WERI-Rb-1 (cell line): Measurements from ENCODE around the gene POMC.
A peak's percentile ranks its signal among the peaks of the same experiment; 100 is the strongest.

Experiments used
- DNase-seq: peaks from one replicate; pipeline ENCODE4 v3.0.0-alpha.2; 2020
- H3K27ac ChIP-seq: fragments of 250-450 bp; sonication (Bioruptor Pico); 2 replicates; pipeline ENCODE4 v1.5.1; 2020; ENCODE audit warnings: mild to moderate bottlenecking, moderate library complexity
- H3K27me3 ChIP-seq: fragments of 250-450 bp; sonication (Bioruptor Pico); 2 replicates; pipeline ENCODE4 v1.5.1; 2021; ENCODE audit warnings: mild to moderate bottlenecking, low read depth, moderate library complexity; ENCODE audit not compliant: insufficient read depth, severe bottlenecking
- H3K36me3 ChIP-seq: fragments of 250-450 bp; sonication (Bioruptor Pico); 2 replicates; pipeline ENCODE4 v1.5.1; 2020; ENCODE audit warnings: mild to moderate bottlenecking, moderate library complexity
- H3K4me3 ChIP-seq: 2 replicates; pipeline ENCODE4 v1.5.1; 2011; ENCODE audit warnings: low read depth, mild to moderate bottlenecking, control low read depth, low read length
- H3K9me3 ChIP-seq: fragments of 250-450 bp; sonication (Bioruptor Pico); 2 replicates; pipeline ENCODE4 v1.5.1; 2021; ENCODE audit warnings: mild to moderate bottlenecking, moderate library complexity; ENCODE audit not compliant: severe bottlenecking
- TF ChIP-seq, protein P1 (sequence below): IDR thresholded peaks from 2 replicates; pipeline ENCODE4 v1.5.1; 2011; ENCODE audit warnings: low read depth, mild to moderate bottlenecking, control low read depth, inconsistent platforms, low read length

The POMC gene

DNA sequence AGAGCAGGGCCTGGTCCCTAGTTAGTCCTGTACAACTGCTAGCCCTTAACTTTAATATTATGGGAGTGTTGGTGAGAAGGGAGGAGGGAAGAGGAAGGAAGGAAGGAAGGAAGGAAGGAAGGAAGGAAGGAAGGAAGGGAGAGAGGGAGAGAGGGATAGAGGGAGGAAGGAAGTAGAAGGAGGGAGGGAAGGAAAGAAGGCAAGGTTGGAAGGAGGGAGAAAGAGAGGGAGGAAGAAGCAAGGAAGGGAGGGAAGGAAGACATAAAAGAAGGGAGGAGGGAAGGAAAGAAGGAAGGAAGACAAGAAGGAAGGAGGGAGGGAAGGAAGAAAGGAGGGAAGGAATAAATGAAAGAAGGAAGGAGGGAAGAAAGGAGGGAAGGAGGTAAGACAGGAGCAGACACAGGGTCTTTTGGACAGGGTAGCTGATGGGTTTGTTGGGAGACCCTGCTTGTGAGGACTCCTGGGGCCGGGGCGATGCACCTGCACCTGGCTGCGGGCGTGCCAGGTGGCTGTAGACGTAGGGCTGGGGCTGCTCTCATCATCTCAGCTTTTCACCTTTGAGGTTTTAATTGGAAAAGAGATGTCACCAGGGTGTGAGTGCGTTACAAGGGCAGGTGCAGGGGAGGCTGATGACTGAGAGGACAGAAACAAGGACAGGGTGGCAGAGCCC is 5.9 kb upstream of the POMC start:
- Histone ChIP-seq H3K27ac (no peak overlapping the region), H3K9me3 (no peaks in the 10 kb centered on the region), H3K36me3 (no peaks in the 10 kb centered on the region), H3K27me3 (peaks cover 8% of the 10 kb centered on the region), H3K4me3 (no peak overlapping the region)
- TF ChIP-seq, protein P1, sequence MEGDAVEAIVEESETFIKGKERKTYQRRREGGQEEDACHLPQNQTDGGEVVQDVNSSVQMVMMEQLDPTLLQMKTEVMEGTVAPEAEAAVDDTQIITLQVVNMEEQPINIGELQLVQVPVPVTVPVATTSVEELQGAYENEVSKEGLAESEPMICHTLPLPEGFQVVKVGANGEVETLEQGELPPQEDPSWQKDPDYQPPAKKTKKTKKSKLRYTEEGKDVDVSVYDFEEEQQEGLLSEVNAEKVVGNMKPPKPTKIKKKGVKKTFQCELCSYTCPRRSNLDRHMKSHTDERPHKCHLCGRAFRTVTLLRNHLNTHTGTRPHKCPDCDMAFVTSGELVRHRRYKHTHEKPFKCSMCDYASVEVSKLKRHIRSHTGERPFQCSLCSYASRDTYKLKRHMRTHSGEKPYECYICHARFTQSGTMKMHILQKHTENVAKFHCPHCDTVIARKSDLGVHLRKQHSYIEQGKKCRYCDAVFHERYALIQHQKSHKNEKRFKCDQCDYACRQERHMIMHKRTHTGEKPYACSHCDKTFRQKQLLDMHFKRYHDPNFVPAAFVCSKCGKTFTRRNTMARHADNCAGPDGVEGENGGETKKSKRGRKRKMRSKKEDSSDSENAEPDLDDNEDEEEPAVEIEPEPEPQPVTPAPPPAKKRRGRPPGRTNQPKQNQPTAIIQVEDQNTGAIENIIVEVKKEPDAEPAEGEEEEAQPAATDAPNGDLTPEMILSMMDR, result no peak
- DNase-seq, result no peak

DNA sequence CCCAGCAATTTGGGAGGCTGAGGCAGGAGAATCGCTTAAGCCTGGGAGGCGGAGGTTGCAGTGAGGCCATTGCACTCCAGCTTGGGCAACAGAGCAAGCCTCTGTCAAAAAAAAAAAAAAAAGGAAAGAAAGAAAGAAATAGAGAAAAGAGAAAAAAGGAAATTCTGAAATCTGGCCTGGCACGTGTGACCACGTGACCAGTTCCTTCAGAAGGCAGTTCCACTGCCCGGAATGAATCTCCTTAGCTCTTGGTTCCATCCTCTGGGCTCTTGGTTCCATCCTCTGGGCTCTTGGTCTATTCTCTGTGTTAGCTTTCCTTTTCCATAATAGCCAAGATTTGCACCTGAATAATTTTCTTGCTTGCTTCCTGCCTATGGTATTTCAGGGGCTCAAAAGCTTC is 5.3 kb upstream of the POMC start:
- peaks cover 13% of the 10 kb centered on the region for H3K27me3 ChIP-seq
- no peak for DNase-seq
- H3K4me3 ChIP-seq, result no peak overlapping the region
- no peaks in the 10 kb centered on the region for H3K36me3 ChIP-seq
- no peak overlapping the region for H3K27ac ChIP-seq
- TF ChIP-seq, protein P1, result no peak
- H3K9me3 ChIP-seq, result no peaks in the 10 kb centered on the region

DNA sequence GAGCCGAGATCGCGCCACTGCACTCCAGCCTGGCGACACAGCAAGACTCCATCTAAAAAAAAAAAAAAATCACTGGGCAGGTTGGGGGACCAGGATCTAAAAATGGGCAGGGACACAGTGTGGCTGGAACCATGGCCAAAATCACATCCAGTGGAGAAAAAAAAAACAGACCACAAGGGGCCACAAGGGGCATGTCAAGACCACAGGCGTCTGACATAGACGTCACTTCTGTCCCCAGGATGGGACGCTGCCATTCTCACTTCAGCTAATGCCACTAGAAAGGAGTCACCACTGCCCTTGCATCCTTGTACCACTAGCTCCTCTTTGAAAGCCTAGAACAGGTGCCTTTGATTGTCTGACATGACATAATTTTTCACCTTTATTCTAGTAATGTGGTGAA is 2.5 kb upstream of the POMC start:
- no peak overlapping the region for H3K27ac ChIP-seq
- H3K27me3 ChIP-seq, result peaks cover 32% of the 10 kb centered on the region
- H3K9me3 ChIP-seq, result no peaks in the 10 kb centered on the region
- no peak for DNase-seq
- TF ChIP-seq, protein P1, result no peak
- H3K4me3 ChIP-seq, result no peak overlapping the region
- H3K36me3 ChIP-seq, result no peaks in the 10 kb centered on the region

DNA sequence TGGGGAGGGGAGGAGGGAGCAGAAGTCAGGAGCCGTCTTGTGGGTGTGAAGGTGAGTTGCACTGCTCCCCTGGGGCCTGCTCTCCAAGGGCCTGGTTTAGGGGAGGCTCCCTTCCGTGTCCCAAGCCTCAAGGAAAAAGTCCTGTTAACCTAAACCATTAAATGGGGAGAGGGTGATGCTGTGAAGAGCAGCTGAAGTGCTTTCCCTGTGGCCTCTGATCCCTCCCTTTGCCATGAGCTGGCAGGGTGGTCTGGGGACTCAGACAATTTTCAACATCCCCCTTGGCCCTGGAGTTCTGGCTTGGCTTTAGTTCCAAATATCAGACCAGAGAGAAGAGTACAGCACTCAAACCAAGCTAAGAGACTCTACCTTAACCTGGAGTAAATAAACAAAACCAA is 692 bp upstream of the POMC start:
- Histone ChIP-seq H3K27ac (no peak overlapping the region), H3K4me3 (no peak overlapping the region), H3K27me3 (peaks cover 32% of the 10 kb centered on the region), H3K36me3 (no peaks in the 10 kb centered on the region), H3K9me3 (no peaks in the 10 kb centered on the region)
- TF ChIP-seq, protein P1, result no peak
- DNase-seq, result no peak

DNA sequence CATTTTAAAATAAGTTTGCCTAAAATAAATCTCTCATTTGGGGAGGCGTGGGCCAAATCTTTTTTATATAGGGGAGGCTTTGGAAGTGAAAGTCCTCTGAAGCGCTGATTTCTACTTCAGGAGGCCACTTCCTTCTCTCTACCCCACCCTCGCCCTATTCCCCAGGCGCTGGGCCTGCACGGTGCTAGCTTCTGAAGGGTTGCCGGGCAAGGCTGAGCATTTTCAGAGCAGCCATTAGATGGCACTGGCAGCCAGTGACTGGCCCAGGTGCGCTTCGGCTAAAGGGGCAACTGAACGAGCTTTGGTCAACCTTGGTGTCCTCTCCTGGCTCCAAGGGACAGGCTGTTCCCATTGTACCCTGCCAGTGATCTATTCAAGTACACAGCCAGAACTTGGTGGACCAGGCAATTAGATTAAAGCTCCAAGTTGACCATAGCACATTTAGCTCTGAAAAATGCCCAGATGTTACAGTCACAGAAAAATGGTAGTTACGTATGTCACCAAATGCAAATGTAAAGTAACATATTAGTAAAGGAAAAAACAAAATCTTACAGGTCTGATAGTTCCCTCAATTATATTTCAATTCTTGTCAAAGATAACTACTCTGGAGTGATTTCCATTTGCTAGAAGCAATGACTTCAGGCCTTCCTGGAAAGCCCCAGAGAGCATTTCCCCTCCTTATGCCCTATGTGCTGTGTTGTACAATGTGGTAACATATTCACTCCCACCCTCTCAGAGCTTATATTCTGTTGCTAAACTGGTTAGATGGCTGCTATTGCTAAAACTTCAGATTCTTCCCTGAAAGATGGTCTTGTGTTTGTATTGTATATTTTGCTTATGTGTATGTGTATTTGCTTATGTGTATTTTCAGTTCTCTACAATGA is 2.1 kb downstream of the POMC start:
- TF ChIP-seq, protein P1, result peak; percentile 94
- peaks cover 32% of the 10 kb centered on the region for H3K27me3 ChIP-seq
- H3K9me3 ChIP-seq, result no peaks in the 10 kb centered on the region

More for the DNA sequence above, 2.1 kb downstream of the POMC start:
- no peak overlapping the region for H3K4me3 ChIP-seq
- peak; percentile 81 for DNase-seq
- H3K36me3 ChIP-seq, result no peaks in the 10 kb centered on the region
- no peak overlapping the region for H3K27ac ChIP-seq
